NCI-H748 (cell line): ENCODE results near the gene OR51F2.
"Not testable (repeated sequence)": the region's sequence is repeated elsewhere in the genome, so short reads cannot be mapped to it uniquely, and the experiment has no call there.

ENCODE experiments used
- DNase-seq: peaks from one replicate; lab custom pipeline; 2025; ENCODE audit not compliant: unreplicated experiment; lab: John Stamatoyannopoulos, UW

OR51F2 gene, protein sequence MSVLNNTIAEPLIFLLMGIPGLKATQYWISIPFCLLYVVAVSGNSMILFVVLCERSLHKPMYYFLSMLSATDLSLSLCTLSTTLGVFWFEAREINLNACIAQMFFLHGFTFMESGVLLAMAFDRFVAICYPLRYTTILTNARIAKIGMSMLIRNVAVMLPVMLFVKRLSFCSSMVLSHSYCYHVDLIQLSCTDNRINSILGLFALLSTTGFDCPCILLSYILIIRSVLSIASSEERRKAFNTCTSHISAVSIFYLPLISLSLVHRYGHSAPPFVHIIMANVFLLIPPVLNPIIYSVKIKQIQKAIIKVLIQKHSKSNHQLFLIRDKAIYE

GRCh38 chr11:4821021-4821420 is at the start of gene OR51F2:
Gene OR51F2 (plus strand): TSS chr11:4821321. CDS start chr11:4821422, 101 bp downstream.
- DNase-seq, result no peak

DNA sequence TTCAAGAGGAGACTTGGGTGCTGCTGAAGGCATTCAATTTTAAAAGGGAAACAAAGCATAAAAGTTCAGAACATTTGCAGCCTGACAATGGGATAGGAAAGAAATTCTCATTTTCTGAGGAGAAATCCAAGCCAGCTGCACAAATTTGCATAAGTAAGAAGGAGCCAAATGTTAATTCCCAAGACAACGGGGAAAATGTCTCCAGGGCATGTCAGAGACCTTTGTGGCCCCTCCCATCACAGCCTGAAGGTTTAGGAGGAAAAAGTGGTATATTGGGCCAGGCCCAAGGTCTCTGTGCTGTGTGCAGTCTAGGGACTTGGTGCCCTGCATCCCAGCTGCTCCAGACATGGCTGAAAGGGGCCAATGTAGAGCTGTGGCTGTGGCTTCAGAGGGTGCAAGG is 38.7 kb upstream of the OR51F2 start:
- DNase-seq, result no peak

DNA sequence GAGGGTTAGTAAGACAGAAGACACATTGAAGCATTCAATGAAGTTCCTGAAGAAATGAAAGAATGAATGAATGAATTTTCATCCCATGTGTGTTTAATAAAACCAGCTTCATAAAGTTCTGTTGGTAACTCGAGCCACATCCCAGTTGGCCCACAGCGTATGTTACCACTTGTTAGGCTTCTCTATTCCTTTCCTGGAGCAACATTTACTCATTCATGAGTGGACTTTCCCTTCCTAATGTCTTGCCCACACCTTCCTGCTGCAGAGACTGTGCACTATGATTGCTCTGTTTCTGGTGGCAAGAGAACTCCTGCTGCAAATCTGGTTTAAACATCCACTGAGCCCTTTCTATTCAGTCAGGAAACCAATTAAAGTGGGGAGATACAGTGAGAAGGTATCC is 23.9 kb upstream of the OR51F2 start:
- DNase-seq, result no peak

DNA sequence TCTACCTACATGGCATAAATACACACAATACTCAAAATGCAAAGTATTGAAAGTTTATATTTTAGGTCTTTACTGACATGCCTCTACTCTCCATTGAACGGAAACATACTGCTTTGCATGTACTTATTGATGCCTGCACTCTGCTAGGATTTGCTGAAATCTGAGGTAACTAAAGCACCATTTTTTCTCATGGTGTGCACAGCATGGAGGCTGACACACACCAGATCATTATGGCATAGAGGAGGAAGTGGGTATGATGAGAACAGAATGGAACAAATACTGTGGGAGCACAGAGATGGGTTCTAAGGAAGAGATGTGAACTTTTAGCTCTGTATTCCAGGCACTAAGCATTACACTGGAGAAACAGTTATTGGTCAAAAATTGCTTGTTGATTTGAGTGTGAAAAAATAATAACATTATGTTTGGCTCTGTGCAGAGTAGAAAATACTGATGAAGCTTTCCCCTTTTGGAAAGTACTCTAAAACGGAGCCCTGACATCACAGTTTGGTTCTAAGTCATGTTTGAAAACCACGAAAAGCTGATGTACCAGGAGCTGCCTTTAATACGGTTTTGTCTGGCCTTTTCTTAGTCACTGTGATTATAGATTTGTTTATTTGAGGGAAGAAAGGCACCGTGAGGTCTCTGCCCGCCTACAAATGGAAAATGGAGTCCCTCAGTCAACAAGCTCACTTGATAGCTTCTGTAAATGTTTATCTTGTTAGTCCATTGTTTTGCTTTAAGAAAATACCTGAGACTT is 22.5 kb upstream of the OR51F2 start:
- DNase-seq, result peak; percentile 14

GRCh38 chr11:4801316-4801715 is 19.8 kb upstream of the OR51F2 start:
- not testable (repeated sequence) for DNase-seq

DNA sequence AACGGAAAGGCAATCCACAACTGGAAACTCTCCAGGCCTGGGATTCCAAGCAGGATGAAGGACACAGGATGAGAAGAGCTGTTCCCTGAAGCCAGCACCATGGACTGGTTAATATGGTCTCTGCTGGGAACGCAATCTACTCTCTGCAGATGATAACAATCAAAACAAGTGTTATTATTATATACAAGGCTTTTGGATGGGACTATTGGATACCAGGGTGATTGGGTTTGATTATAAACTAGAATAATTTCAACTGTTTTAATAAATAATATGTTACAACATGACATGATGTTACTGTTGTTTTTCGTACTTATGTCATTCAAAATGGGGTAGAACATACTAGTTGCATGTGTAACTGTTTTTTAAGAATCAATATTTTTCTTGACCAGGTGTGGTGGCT is 16.8 kb upstream of the OR51F2 start, which contains the start of gene OR52R1:
OR52R1 (minus strand) TSS at position 101 of the 400 bp plus-strand sequence; CDS start at position 101, 0 bp downstream.
- DNase-seq, result no peak

DNA sequence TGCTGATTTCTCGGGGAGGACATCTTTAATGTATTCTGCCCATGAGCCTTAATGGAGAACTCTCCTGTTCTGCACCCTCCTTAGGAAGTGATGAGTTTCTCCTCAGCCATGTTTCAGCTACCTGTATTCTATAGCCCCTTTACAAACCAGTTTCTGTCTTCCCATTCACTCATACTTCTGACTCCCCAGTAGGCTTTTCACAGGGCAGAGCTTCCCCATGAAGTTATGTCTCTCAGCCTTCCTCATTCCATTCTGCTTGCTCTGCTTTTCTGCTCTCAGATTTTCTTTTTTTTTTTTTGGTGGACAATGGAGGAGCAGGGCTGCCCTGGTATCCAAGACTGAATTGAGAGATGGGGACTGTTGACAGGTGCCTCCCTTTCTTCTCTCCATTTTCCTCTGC is 12.6 kb upstream of the OR51F2 start:
- no peak for DNase-seq

GRCh38 chr11:4809246-4809645 is 11.9 kb upstream of the OR51F2 start:
- no peak for DNase-seq

GRCh38 chr11:4825132-4825531 is 4.0 kb downstream of the OR51F2 start:
- DNase-seq, result no peak

DNA sequence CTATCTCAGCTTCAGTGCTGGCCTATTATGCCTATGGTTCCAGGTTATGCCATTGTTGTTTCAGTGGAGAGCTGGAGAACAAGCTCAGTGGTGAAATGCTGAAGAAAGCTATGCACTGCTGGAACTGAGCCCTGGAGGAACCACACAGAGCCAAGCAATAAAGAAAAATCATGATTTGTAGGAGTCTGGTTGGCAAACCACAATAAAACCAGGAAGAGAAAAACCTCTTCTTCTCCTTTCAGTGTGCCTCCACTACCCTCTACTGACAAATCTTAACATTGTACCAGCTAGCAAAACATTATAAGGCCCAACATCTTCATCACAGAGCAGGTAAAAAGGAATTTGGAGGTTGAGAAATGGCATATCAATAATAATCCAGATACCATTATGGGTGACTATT is 5.3 kb downstream of the OR51F2 start:
- DNase-seq, result peak; percentile 62

GRCh38 chr11:4830346-4830745 is 9.2 kb downstream of the OR51F2 start:
- peak; percentile 55 for DNase-seq

- no peak for DNase-seq
These were observed 9.8 kb downstream of the OR51F2 start for GRCh38 chr11:4830909-4831308.

DNA sequence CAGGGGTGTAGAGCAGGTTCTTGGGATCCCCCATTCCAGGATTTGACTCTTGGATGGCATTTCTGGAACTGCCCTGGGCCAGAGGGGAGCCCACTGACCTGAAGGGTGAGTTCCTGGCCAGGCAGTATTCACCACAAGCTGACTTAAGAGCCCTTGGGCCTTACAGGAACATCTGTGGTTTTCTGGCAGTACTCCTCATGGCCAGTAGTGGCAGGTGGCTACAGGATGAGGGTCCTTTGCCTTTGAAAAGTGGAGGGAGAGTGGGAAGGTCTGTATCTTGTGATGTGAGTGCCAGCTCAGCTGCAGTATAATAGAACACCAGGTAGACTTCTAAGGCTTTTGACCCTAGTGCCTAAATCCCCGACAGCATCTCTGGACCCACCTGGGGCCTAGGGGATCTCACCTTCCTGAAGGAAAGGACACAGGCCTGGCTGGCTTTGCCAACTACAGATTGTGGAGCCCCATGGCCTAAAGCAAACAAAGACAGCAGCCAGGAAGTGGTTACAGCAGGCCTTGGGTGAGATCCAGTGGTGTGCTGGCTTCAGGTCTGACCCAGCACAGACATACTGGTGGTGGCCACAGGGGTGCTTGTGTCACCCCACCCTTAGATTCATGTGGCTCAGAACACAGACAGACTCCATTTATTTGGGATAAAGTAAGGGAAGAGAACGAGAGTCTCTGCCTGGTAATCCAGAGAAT is 18.9 kb downstream of the OR51F2 start:
- DNase-seq, result no peak

DNA sequence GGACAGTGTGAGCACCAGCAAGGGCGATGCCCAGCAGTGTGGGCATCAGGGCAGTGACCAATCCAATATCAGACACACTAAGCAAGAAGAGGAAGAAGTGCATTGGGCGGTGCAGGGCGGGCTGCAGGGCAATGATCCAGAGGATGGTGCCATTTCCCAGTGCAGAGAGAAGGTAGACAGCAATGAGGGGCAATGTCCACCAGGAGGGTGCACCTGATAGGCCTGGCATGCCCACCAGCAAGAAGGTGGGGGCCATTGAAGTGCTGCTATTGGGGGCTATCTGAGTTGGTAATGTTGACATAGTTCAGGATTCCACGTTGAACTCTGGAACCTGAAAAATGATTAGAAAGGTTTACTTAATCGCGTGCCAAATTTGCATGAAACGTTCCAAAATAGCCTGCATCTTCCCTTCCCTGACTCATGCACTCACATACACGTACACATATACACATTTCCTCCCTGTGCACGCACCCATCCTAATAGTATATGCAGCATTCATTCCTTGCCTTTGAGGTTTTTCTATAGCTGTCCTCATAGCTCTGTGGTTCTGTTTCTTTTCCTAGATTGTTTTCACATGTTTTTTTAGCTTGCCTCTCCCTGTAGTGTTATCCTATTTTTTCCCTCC is 27.9 kb downstream of the OR51F2 start, which contains the start of gene OR51S1:
OR51S1 (minus strand) TSS at position 301 of the 625 bp plus-strand sequence; CDS start at position 301, 0 bp downstream.
- DNase-seq, result no peak

GRCh38 chr11:4851033-4851432 is 29.9 kb downstream of the OR51F2 start:
- DNase-seq, result peak; percentile 22

GRCh38 chr11:4854286-4854685 is 33.2 kb downstream of the OR51F2 start:
- DNase-seq, result not testable (repeated sequence)

- no peak for DNase-seq
These were observed 41.5 kb downstream of the OR51F2 start for GRCh38 chr11:4862447-4863236.

- no peak for DNase-seq
These were observed 42.8 kb downstream of the OR51F2 start for GRCh38 chr11:4863876-4864275.

DNA sequence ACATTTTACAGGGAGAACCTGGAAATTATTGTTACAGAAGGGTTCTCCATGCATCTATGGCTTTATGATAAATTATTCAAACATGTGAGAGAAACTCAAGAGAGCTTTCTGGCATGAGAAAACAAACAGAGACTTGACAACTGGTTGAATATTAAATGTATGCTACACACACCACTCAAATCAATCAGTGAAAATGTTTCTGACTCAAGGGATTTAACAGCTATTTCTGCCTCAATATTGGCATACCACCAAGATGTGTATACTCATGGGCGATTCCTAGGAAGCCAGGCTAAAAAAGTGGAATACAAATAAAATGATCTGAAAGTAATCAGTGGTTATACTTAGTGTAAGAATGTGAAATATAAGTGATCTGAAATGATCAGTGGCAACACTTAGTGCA is 44.7 kb downstream of the OR51F2 start:
- no peak for DNase-seq
